RWPE1 (cell line): ENCODE measurements around the gene EPHA10.
"Not testable (repeated sequence)": the region's sequence is repeated elsewhere in the genome, so short reads cannot be mapped to it uniquely, and the experiment has no call there.

Experiments
- CTCF ChIA-PET: fragments of 350-600 bp; sonication (Branson Sonifier 250); formaldehyde crosslinking; extraction: SDS; loops from one replicate; lab custom pipeline; 2021; lab: Yijun Ruan, JAX
- POLR2A ChIA-PET: fragments of 400-600 bp; formaldehyde crosslinking; extraction: SDS; loops from one replicate; lab custom pipeline; 2020; ENCODE audit warnings: antibody characterized with exemption; ENCODE audit not compliant: low non-redundant PET; lab: Yijun Ruan, JAX
- DNase-seq: peaks from one replicate; pipeline ENCODE4 v3.0.0; 2012; ENCODE audit warnings: low spot score
- H3K27ac ChIP-seq: fragments of 450-650 bp; 2 replicates; pipeline ENCODE4 v1.5.1; 2017
- CTCF ChIP-seq: fragments of 450-650 bp; conservative IDR thresholded peaks from 2 replicates; pipeline ENCODE4 v1.5.1; 2017; ENCODE audit warnings: low read depth, mild to moderate bottlenecking

Gene EPHA10

GRCh38 chr1:37697090-37697489, 67.8 kb downstream of the EPHA10 start:
- no peak overlapping the region for H3K27ac ChIP-seq
- POLR2A ChIA-PET, result no interaction called here
- no peak for DNase-seq
- TF ChIP-seq CTCF, result no peak
- CTCF ChIA-PET, result no interaction called here

GRCh38 chr1:37692834-37693175, 72.1 kb downstream of the EPHA10 start:
- ChIA-PET CTCF (interaction anchor here (0.7 kb wide), 1 partner anchor 1153 kb away, joined by 4 read pairs; no protein-coding TSS in a partner anchor), POLR2A (interaction anchor here (0.6 kb wide), 1 partner anchor 201 kb away, joined by 3 read pairs; no protein-coding TSS in a partner anchor)
- no peak for TF ChIP-seq CTCF

GRCh38 chr1:37692078-37692833, 72.7 kb downstream of the EPHA10 start, which contains the start of gene CDCA8:
CDCA8 (plus strand) TSS chr1:37692516; CDS start chr1:37692691, 175 bp downstream.
- DNase-seq, result peak; percentile 100
- CTCF ChIA-PET, result interaction anchor here (0.6 to 0.7 kb wide), 3 partner anchors 95 to 1152 kb away, joined by 3 to 7 read pairs (median 4); no protein-coding TSS in a partner anchor
- peak within 1 kb of the TSS; percentile 79 for H3K27ac ChIP-seq
- peak; percentile 63 for TF ChIP-seq CTCF
- POLR2A ChIA-PET, result interaction anchor here (0.9 kb wide), 1 partner anchor 116 kb away, joined by 3 read pairs; the partner anchor contains the start of gene YRDC

More at GRCh38 chr1:37692834-37693175, 72.1 kb downstream of the EPHA10 start:
- no peak for DNase-seq
- peak overlapping the region; percentile 79 for H3K27ac ChIP-seq

GRCh38 chr1:37691497-37692077, 73.3 kb downstream of the EPHA10 start:
- CTCF ChIA-PET, result interaction anchor here (0.6 to 1.0 kb wide), 4 partner anchors 94 to 856 kb away, joined by 3 to 7 read pairs (median 4); partner anchors contain the start of gene MTF1
- POLR2A ChIA-PET, result interaction anchor here (0.9 kb wide), 1 partner anchor 117 kb away, joined by 3 read pairs; the partner anchor contains the start of gene YRDC

GRCh38 chr1:37688926-37689325, 76.0 kb downstream of the EPHA10 start:
- no peak overlapping the region for H3K27ac ChIP-seq
- CTCF ChIA-PET, result interaction anchor here (0.6 to 0.8 kb wide), 4 partner anchors 85 to 1699 kb away, joined by 3 to 6 read pairs (median 3); no protein-coding TSS in a partner anchor
- TF ChIP-seq CTCF, result no peak
- DNase-seq, result no peak
- POLR2A ChIA-PET, result interaction anchor here (0.6 kb wide), 1 partner anchor 11 kb away, joined by 3 read pairs; no protein-coding TSS in a partner anchor

More at GRCh38 chr1:37691497-37692077, 73.3 kb downstream of the EPHA10 start:
- peak; percentile 26 for DNase-seq
- H3K27ac ChIP-seq, result peak overlapping the region; percentile 79
- no peak for TF ChIP-seq CTCF

- DNase-seq, POLR2A ChIA-PET, H3K27ac ChIP-seq: not testable (repeated sequence)
- CTCF ChIA-PET, result interaction anchor here (0.6 kb wide), 1 partner anchor 100 kb away, joined by 3 read pairs; no protein-coding TSS in a partner anchor
Measured at GRCh38 chr1:37687764-37688163, 77.2 kb downstream of the EPHA10 start.
